ENCODE measurements around the gene CDHR1.
"Not testable (repeated sequence)": the region's sequence is repeated elsewhere in the genome, so short reads cannot be mapped to it uniquely, and the experiment has no call there.

Gene CDHR1

GRCh38 chr10:84166620-84167288 lies 27.6 kb upstream of the CDHR1 start:
- TF ChIP-seq CTCF (IDR thresholded peaks at IDR 0.05; ENCODE audit: insufficient read depth, missing control alignments), result no peak
- DNase-seq (ENCODE audit: insufficient read length, low spot score) (no peak), FAIRE-seq (no peak)

DNA sequence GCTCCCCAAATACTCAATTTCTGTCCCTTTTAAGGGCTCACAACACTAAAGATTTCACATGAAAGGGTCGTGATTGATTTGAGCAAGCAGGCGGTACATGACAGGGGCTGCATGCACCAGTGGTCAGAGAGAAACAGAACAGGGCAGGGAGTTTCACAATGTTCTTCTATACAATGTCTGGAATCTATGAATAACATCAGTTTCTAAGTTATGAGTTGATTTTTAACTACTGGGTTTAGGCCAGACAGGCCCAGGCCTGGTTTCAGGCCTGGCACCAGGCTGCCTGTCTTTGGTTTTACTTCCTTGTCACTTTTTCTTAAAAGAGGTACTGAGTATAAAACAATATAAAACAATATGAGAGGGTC lies 27.1 kb upstream of the CDHR1 start:
- FAIRE-seq; DNase-seq (ENCODE audit: insufficient read length, low spot score): not testable (repeated sequence)

DNA sequence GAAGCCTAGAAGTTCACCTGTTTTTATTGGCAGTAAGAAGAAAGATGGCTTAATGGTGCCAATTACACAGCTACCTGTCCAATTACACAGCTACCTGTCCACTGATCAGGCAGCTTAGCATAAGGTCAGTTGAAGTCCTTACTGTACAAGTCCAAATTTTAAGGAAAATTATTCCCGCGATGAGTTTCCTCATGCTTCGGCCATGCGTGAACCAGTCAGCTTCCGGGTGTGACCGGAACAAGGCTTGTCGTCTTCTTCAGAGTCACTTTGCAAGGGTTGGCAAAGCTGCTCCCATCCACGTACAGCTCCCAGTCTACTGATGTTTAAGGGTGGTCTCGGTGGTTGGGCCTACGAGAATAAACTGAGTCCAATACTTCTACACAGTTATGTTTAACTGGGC lies 26.0 kb upstream of the CDHR1 start:
- DNase-seq (ENCODE audit: insufficient read length, low spot score); FAIRE-seq: not testable (repeated sequence)

DNA sequence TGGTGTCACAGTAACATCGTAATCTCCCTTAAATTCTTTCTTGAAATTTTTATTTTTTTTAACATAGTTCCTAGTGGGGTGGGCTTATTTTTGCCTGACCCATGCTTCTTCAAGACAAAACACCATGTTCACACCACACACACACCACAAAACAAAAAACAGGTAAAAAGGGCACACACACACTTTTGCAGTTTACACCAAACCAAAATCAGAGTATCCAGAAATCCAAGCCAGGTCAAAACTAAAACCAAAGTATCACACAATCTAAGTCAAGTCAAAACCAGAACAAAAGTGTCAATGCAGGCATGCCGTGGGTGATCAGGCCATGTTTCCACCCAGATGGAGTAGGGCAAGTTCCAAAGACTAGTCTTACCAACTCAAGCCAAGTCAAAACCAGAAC lies 23.1 kb upstream of the CDHR1 start:
- not testable (repeated sequence) for DNase-seq (ENCODE audit: insufficient read length, low spot score); FAIRE-seq

- not testable (repeated sequence) for DNase-seq (ENCODE audit: insufficient read length, low spot score); FAIRE-seq
Measured at GRCh38 chr10:84171700-84172466, 22.5 kb upstream of the CDHR1 start.

DNA sequence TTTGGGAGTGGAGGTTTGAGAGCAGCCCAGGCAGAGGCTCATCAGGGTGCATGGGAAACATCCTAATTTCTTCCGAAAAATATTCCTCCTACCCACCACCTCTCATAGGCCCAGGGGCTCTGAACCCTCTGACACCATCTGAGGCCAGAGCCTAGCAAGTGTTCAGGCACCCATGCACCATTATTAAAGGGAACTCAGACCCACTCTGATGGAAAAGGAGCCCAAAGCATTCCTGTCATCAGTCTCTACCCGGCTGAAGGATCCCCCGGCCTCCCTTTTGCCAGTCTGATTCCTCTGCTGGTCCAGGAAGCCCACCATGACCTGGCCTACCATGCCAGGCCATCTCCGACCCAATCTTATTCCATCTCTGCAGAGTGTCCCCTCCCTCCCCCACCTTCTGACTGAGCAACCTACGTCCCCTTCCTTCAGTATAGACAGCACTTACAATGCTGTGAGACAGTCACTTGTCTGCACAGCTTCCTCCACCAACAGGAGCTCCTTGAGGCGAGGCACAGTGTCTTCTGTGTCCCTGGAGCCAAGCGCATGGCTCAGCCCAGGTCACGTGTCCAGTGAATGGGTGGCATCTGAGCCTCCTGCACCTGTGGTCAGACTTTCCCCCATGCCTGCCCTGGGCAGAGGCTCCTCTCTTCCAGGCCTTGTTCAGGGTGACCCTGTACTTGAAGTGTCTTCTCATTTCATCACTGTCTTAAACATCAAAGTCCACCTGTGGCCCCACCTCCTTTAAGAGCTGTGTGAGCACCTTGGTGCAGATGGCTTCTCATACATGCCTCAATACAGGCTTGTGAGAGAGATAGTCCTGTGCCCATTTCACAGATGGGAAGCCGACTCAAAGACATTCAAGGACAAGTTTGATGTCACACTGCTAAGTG lies 21.6 kb upstream of the CDHR1 start:
- DNase-seq (ENCODE audit: insufficient read length, low spot score) (no peak), FAIRE-seq (no peak)
- no peak for TF ChIP-seq CTCF (IDR thresholded peaks at IDR 0.05; ENCODE audit: insufficient read depth, missing control alignments)

DNA sequence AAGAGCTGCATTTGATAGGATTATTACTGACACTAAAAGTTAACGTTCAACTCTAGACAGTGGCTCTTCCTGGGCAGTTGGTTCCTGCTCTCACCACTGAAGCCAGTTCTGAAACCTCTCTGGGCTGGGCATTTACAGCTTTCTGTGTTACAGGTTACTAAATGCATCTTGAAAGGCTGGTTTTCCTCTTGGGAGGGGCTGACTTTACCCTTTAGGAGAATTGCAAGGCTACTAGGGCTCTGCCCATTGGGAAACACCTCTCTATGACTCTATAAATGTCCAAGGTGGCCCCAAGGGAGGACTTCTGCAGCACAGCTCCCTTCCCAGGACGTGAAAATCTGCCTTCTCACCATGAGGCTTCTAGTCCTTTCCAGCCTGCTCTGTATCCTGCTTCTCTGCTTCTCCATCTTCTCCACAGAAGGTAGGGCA lies 20.8 kb upstream of the CDHR1 start, which contains the start of gene GPR15LG:
GPR15LG (plus strand) TSS at position 301 of the 429 bp plus-strand sequence; CDS start at position 352, 51 bp downstream.
- FAIRE-seq (no peak), DNase-seq (ENCODE audit: insufficient read length, low spot score) (no peak)
- TF ChIP-seq CTCF (IDR thresholded peaks at IDR 0.05; ENCODE audit: insufficient read depth, missing control alignments), result no peak

GRCh38 chr10:84175436-84175835 lies 18.9 kb upstream of the CDHR1 start:
- FAIRE-seq (no peak), DNase-seq (ENCODE audit: insufficient read length, low spot score) (no peak)
- TF ChIP-seq CTCF (IDR thresholded peaks at IDR 0.05; ENCODE audit: insufficient read depth, missing control alignments), result no peak

- DNase-seq (ENCODE audit: insufficient read length, low spot score), result no peak
- no peak for FAIRE-seq
- TF ChIP-seq CTCF (IDR thresholded peaks at IDR 0.05; ENCODE audit: insufficient read depth, missing control alignments), result no peak
Measured at GRCh38 chr10:84176351-84176750, 18.0 kb upstream of the CDHR1 start.

Measured in D721Med (cell line).